ENCODE data around the gene ALKBH5. TPM values are rescaled to one million over a fixed set of nuclear protein-coding genes. Genes with fewer than 3 reads are reported as not detected.
A peak's percentile ranks its signal among the peaks of the same experiment; 100 is the strongest.

The ALKBH5 gene
- total RNA-seq, 1 donor from 2014 or later, result 92.6 TPM

- Mint-ChIP-seq H3K27ac (ENCODE audit: unreplicated experiment) (no peak overlapping the region), H3K27me3 (ENCODE audit: low read depth, unreplicated experiment) (no peaks in the 10 kb centered on the region), H3K9me3 (ENCODE audit: unreplicated experiment) (no peaks in the 10 kb centered on the region), H3K4me3 (ENCODE audit: unreplicated experiment) (peak overlapping the region; percentile 14), H3K36me3 (ENCODE audit: low read depth, unreplicated experiment) (peaks cover 18% of the 10 kb centered on the region), H3K4me1 (ENCODE audit: low read depth, unreplicated experiment) (peaks cover 6% of the 10 kb centered on the region)
- no peak for FAIRE-seq
- DNase-seq (ENCODE audit: low read depth), result peak; percentile 67
- peaks cover 36% of the 10 kb centered on the region for H4K20me1 ChIP-seq (ENCODE audit: insufficient read depth, low read length)
- H2AFZ ChIP-seq (ENCODE audit: low read depth, low read length), result peak overlapping the region; percentile 67
- TF ChIP-seq CTCF (IDR thresholded peaks at IDR 0.05; ENCODE audit: insufficient read depth, low read depth, low read length) (no peak), EZH2 (IDR thresholded peaks at IDR 0.05; ENCODE audit: insufficient read depth, low read length) (no peak)
- H3K27me3 ChIP-seq (ENCODE audit: insufficient read depth, low read length), result no peaks in the 10 kb centered on the region
- H3K9ac ChIP-seq (ENCODE audit: low read length), result peak overlapping the region; percentile 75
- H3K4me2 ChIP-seq (ENCODE audit: low read length), result peak overlapping the region; percentile 80
- H3K36me3 ChIP-seq (ENCODE audit: insufficient read depth, low read length), result no peaks in the 10 kb centered on the region
- peak overlapping the region; percentile 79 for H3K27ac ChIP-seq (ENCODE audit: low read depth, low read length)
- H3K79me2 ChIP-seq (ENCODE audit: insufficient read depth, low read length), result peaks cover 14% of the 10 kb centered on the region
- peak overlapping the region; percentile 30 for H3K4me3 ChIP-seq (ENCODE audit: insufficient read depth, low read depth, low read length)
- no peaks in the 10 kb centered on the region for H3K9me3 ChIP-seq (ENCODE audit: insufficient read depth, low read depth, low read length)
- peaks cover 17% of the 10 kb centered on the region for H3K4me1 ChIP-seq (ENCODE audit: insufficient read depth, low read length)
Observed at GRCh38 chr17:18235743-18236256, 52.2 kb downstream of the ALKBH5 start.

GRCh38 chr17:18236494-18236893, 52.9 kb downstream of the ALKBH5 start:
- peak overlapping the region; percentile 80 for H3K4me2 ChIP-seq (ENCODE audit: low read length)
- Mint-ChIP-seq H3K27ac (ENCODE audit: unreplicated experiment) (no peak overlapping the region), H3K27me3 (ENCODE audit: low read depth, unreplicated experiment) (no peaks in the 10 kb centered on the region), H3K36me3 (ENCODE audit: low read depth, unreplicated experiment) (peaks cover 18% of the 10 kb centered on the region), H3K4me3 (ENCODE audit: unreplicated experiment) (no peak overlapping the region), H3K9me3 (ENCODE audit: unreplicated experiment) (no peaks in the 10 kb centered on the region), H3K4me1 (ENCODE audit: low read depth, unreplicated experiment) (peaks cover 6% of the 10 kb centered on the region)
- H3K4me1 ChIP-seq (ENCODE audit: insufficient read depth, low read length), result peaks cover 17% of the 10 kb centered on the region
- H3K27me3 ChIP-seq (ENCODE audit: insufficient read depth, low read length), result no peaks in the 10 kb centered on the region
- no peaks in the 10 kb centered on the region for H3K36me3 ChIP-seq (ENCODE audit: insufficient read depth, low read length)
- peak overlapping the region; percentile 79 for H3K27ac ChIP-seq (ENCODE audit: low read depth, low read length)
- no peaks in the 10 kb centered on the region for H3K9me3 ChIP-seq (ENCODE audit: insufficient read depth, low read depth, low read length)
- no peak for FAIRE-seq
- peaks cover 29% of the 10 kb centered on the region for H4K20me1 ChIP-seq (ENCODE audit: insufficient read depth, low read length)
- peak overlapping the region; percentile 75 for H3K9ac ChIP-seq (ENCODE audit: low read length)
- no peak overlapping the region for H2AFZ ChIP-seq (ENCODE audit: low read depth, low read length)
- no peak overlapping the region for H3K4me3 ChIP-seq (ENCODE audit: insufficient read depth, low read depth, low read length)
- no peak for DNase-seq (ENCODE audit: low read depth)
- no peak for TF ChIP-seq EZH2 (IDR thresholded peaks at IDR 0.05; ENCODE audit: insufficient read depth, low read length)
- TF ChIP-seq CTCF (IDR thresholded peaks at IDR 0.05; ENCODE audit: insufficient read depth, low read depth, low read length), result no peak
- peaks cover 7% of the 10 kb centered on the region for H3K79me2 ChIP-seq (ENCODE audit: insufficient read depth, low read length)

- Histone ChIP-seq H3K4me1 (ENCODE audit: insufficient read depth, low read length) (peaks cover 17% of the 10 kb centered on the region), H3K36me3 (ENCODE audit: insufficient read depth, low read length) (no peaks in the 10 kb centered on the region), H4K20me1 (ENCODE audit: insufficient read depth, low read length) (peaks cover 19% of the 10 kb centered on the region), H3K9me3 (ENCODE audit: insufficient read depth, low read depth, low read length) (no peaks in the 10 kb centered on the region), H3K9ac (ENCODE audit: low read length) (no peak overlapping the region), H3K4me3 (ENCODE audit: insufficient read depth, low read depth, low read length) (no peak overlapping the region), H2AFZ (ENCODE audit: low read depth, low read length) (no peak overlapping the region), H3K27ac (ENCODE audit: low read depth, low read length) (no peak overlapping the region), H3K27me3 (ENCODE audit: insufficient read depth, low read length) (no peaks in the 10 kb centered on the region), H3K79me2 (ENCODE audit: insufficient read depth, low read length) (no peaks in the 10 kb centered on the region), H3K4me2 (ENCODE audit: low read length) (no peak overlapping the region)
- Mint-ChIP-seq H3K4me3 (ENCODE audit: unreplicated experiment) (no peak overlapping the region), H3K4me1 (ENCODE audit: low read depth, unreplicated experiment) (peaks cover 6% of the 10 kb centered on the region), H3K27me3 (ENCODE audit: low read depth, unreplicated experiment) (no peaks in the 10 kb centered on the region), H3K9me3 (ENCODE audit: unreplicated experiment) (no peaks in the 10 kb centered on the region), H3K27ac (ENCODE audit: unreplicated experiment) (no peak overlapping the region), H3K36me3 (ENCODE audit: low read depth, unreplicated experiment) (peaks cover 18% of the 10 kb centered on the region)
- FAIRE-seq (no peak), DNase-seq (ENCODE audit: low read depth) (no peak)
- no peak for TF ChIP-seq EZH2 (IDR thresholded peaks at IDR 0.05; ENCODE audit: insufficient read depth, low read length)
- TF ChIP-seq CTCF (IDR thresholded peaks at IDR 0.05; ENCODE audit: insufficient read depth, low read depth, low read length), result no peak
Observed at GRCh38 chr17:18237461-18237860, 53.8 kb downstream of the ALKBH5 start.
